K562 treated with DMSO at 1 percent for 48 hours (cell line): ENCODE data around the gene SUN1. TPM values are rescaled to one million over a fixed set of nuclear protein-coding genes. Genes with fewer than 3 reads are reported as not detected.

Experiments used
- total RNA-seq: library from RNA; unstranded; fragments of 300-600 nt; gene quantifications from 2 replicates; pipeline ENCODE4 v1.2.3, GENCODE V29; 2022; ENCODE audit warnings: low replicate concordance; ENCODE audit errors: extremely low read depth

Gene SUN1, protein sequence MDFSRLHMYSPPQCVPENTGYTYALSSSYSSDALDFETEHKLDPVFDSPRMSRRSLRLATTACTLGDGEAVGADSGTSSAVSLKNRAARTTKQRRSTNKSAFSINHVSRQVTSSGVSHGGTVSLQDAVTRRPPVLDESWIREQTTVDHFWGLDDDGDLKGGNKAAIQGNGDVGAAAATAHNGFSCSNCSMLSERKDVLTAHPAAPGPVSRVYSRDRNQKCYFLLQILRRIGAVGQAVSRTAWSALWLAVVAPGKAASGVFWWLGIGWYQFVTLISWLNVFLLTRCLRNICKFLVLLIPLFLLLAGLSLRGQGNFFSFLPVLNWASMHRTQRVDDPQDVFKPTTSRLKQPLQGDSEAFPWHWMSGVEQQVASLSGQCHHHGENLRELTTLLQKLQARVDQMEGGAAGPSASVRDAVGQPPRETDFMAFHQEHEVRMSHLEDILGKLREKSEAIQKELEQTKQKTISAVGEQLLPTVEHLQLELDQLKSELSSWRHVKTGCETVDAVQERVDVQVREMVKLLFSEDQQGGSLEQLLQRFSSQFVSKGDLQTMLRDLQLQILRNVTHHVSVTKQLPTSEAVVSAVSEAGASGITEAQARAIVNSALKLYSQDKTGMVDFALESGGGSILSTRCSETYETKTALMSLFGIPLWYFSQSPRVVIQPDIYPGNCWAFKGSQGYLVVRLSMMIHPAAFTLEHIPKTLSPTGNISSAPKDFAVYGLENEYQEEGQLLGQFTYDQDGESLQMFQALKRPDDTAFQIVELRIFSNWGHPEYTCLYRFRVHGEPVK
- not detected in 2 replicates for total RNA-seq

DNA sequence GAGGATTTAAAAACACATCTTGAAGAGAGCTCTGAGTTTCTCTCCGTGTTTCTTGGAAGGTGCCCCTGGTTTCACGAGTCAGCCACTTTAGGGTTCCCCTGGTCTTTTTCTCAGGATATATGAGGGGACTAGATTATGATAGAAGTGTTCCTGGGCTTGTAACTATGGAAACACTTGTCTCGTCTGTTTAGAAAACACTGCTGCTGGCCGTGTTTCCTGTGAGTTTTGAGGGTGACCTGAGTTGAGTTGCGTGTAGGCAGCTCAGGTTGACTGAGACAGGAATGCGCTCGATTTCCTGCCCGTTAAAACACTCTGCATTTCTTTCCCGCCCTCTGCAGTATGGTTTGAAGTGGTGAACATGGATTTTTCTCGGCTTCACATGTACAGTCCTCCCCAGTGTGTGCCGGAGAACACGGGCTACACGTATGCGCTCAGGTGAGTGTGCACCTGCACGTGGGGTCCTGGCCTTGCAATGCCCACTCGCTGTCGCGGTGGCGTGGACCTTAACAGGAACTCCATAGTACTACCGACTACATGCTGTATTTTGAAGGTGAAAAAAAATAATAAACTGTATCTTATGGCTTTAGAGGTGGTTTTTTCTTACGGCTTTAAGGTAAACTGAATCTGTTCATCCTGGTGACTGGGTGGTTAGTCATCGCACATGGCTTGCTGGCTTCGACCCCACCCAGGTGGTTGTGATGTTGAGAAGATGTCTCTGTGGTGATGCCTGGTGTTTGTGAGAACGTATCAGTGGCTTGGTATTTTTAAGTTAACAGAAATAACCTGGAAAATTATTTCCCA lies at the start of gene SUN1:
Gene SUN1 (plus strand): TSS at position 310 of the 801 bp plus-strand sequence. CDS start 49 bp downstream, at position 359.

DNA sequence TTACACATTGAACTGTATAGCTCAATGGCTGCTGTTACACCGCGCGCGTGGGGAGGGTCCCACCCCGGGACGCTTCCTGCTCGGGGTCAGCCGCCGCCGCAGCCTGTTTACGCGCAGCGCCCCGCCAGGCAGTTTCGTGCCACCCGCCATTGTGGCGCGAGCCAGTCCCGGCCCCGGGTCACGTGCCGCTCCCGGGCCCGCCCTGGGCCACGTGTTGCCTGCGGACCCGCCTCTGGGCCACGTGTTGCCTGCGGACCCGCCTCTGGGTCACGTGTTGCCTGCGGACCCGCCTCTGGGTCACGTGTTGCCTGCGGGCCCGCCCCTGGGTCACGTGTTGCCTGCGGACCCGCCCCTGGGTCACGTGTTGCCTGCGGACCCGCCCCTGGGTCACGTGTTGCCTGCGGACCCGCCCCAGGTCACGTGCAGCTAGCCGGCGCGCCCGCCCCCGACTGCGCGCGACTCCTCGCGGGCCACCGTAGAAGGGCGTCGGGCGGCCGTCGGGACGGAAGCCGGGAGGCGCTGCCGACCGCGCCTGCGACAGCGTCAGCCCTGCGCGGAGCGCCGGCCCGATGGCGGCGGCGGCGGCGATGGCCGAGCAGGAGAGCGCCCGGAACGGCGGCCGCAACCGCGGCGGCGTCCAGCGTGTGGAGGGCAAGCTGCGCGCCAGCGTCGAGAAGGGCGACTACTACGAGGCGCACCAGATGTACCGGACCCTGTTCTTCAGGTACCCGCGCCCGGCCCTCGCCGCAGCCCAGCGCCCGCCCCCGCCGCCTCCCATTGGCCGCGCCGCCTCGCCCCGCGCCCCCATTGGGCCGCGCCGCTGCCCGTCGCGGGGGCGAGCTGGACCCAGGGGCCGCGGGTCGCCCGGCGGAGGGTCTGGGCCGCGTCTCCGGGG lies 44.0 kb downstream of the SUN1 start, which contains the start of gene GET4:
Gene GET4 (plus strand): TSS at position 478 of the 895 bp plus-strand sequence. CDS start 92 bp downstream, at position 570.

Other genes starting within 250 kb of the SUN1 start
- not detected in 2 replicates for gene DNAAF5, start 105.8 kb upstream of the SUN1 start, total RNA-seq
- gene PRKAR1B, start 105.2 kb upstream of the SUN1 start, total RNA-seq, result not detected in 2 replicates
- not detected in 2 replicates for gene GET4, start 44.1 kb downstream of the SUN1 start, total RNA-seq
- gene ADAP1, start 122.2 kb downstream of the SUN1 start, total RNA-seq, result not detected in 2 replicates
- gene COX19, start 143.1 kb downstream of the SUN1 start, total RNA-seq, result not detected in 2 replicates
- gene CYP2W1, start 150.7 kb downstream of the SUN1 start, total RNA-seq, result not detected in 2 replicates
- not detected in 2 replicates for gene GPR146, start 212.1 kb downstream of the SUN1 start, total RNA-seq